ENCODE measurements around the gene LIPA. TPM values are rescaled to one million over a fixed set of nuclear protein-coding genes. Genes with fewer than 3 reads are reported as not detected.
"Not testable (repeated sequence)": the region's sequence is repeated elsewhere in the genome, so short reads cannot be mapped to it uniquely, and the experiment has no call there.

Gene LIPA
- total and polyA plus RNA-seq, 7 donors = 23.1 to 240 (median 35.3) TPM

DNA sequence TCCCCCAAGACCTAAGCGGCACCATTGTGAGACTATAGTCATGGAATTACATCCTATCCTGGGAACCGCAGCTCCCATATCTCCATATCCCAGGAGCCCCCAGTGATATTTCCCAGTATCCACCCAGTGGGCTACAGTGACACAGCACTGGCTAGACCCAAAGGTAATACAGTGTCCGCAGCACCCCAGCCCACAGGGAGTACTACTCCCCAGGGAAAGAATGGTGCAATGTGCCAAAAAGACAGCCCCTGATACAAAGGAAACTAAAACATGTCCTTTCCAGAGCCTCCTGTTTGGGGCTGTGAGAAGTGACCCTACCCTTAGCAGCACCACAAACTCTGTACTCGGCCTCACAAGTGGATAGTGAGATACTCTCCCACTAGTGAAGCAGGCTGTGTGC, 45.8 kb upstream of the LIPA start:
- Histone ChIP-seq H3K4me3 (no peak overlapping the region), H3K27ac (no peak overlapping the region), H3K9me3 (no peaks in the 10 kb centered on the region), H3K4me1 (peaks cover 0 to 32% (median 31%) of the 10 kb centered on the region in 4 donors), H3K36me3 (no peaks in the 10 kb centered on the region), H3K27me3 (no peaks in the 10 kb centered on the region)
- 96 to 98% methylated on average over 4 of the region's 4 CpGs for WGBS, 2 donors
- DNase-seq = no peak
- intact Hi-C loops (cut with DNase I) = no loop called here
- TF ChIP-seq POLR2A (IDR thresholded peaks at IDR 0.05) (no peak), CTCF (IDR thresholded peaks at IDR 0.05) (no peak), POLR2AphosphoS5 (IDR thresholded peaks at IDR 0.05) (no peak), EP300 (IDR thresholded peaks at IDR 0.05) (no peak)

DNA sequence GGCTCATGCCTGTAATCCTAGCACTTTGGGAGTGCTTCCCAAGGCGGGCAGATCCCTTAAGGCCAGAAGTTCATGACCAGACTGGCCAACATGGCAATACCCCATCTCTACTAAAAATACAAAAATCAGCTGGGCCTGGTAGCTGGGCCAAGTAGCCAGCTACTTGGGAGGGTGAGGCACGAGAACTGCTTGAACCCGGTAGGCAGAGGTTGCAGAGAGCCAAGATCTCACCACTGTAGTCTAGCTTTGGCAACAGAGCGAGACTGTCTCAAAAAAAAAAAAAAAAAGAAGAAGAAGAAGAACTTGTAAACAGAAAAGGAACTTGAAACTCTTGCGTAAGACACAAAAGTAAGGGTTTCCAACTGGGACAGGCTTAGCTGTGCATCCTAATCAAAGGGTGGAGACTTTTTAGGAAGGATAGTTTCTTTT, 44.7 kb upstream of the LIPA start:
- H3K36me3 ChIP-seq = no peaks in the 10 kb centered on the region
- intact Hi-C loops (cut with DNase I) = no loop called here
- TF ChIP-seq POLR2AphosphoS5 (IDR thresholded peaks at IDR 0.05) (peak in 2 of 4 donors; percentile 32 to 39), CTCF (IDR thresholded peaks at IDR 0.05) (no peak)
- peak overlapping the region; percentile 53 to 85 (median 76) for H3K27ac ChIP-seq
- H3K4me1 ChIP-seq = peaks cover 0 to 28% (median 25%) of the 10 kb centered on the region in 4 donors
- 65 to 83% methylated on average over 5 of the region's 5 CpGs for WGBS, 2 donors
- H3K9me3 ChIP-seq = no peaks in the 10 kb centered on the region
- no peak overlapping the region for H3K4me3 ChIP-seq
- no peak for DNase-seq
- no peaks in the 10 kb centered on the region for H3K27me3 ChIP-seq

GRCh38 chr10:89295597-89295996, 44.0 kb upstream of the LIPA start:
- Histone ChIP-seq H3K9me3 (no peaks in the 10 kb centered on the region), H3K36me3 (no peaks in the 10 kb centered on the region), H3K27ac (peak overlapping the region; percentile 53 to 85 (median 76)), H3K27me3 (no peaks in the 10 kb centered on the region), H3K4me3 (no peak overlapping the region), H3K4me1 (peaks cover 0 to 21% (median 20%) of the 10 kb centered on the region in 4 donors)
- intact Hi-C loops (cut with DNase I) = no loop called here
- 18 to 43% methylated on average over 1 of the region's 1 CpG for WGBS, 2 donors
- TF ChIP-seq CTCF (IDR thresholded peaks at IDR 0.05) (no peak), POLR2AphosphoS5 (IDR thresholded peaks at IDR 0.05) (peak in 3 of 4 donors; percentile 25 to 61 (median 60)), EP300 (IDR thresholded peaks at IDR 0.05) (peak in 1 of 4 donors; percentile 45), POLR2A (IDR thresholded peaks at IDR 0.05) (no peak)
- DNase-seq = no peak

- TF ChIP-seq POLR2AphosphoS5 (IDR thresholded peaks at IDR 0.05) (no peak), POLR2A (IDR thresholded peaks at IDR 0.05) (no peak)
- no peaks in the 10 kb centered on the region for H3K9me3 ChIP-seq
- peak overlapping the region in 3 of 4 donors; percentile 73 to 85 (median 78) for H3K27ac ChIP-seq
- 88 to 89% methylated on average over 3 of the region's 3 CpGs for WGBS, 2 donors
- no peaks in the 10 kb centered on the region for H3K36me3 ChIP-seq
- intact Hi-C loops (cut with DNase I) = no loop called here
- DNase-seq = no peak
- H3K4me3 ChIP-seq = no peak overlapping the region
- no peaks in the 10 kb centered on the region for H3K27me3 ChIP-seq
- H3K4me1 ChIP-seq = peaks cover 0 to 21% (median 20%) of the 10 kb centered on the region in 4 donors
Measured at GRCh38 chr10:89294721-89295239, 43.2 kb upstream of the LIPA start.

DNA sequence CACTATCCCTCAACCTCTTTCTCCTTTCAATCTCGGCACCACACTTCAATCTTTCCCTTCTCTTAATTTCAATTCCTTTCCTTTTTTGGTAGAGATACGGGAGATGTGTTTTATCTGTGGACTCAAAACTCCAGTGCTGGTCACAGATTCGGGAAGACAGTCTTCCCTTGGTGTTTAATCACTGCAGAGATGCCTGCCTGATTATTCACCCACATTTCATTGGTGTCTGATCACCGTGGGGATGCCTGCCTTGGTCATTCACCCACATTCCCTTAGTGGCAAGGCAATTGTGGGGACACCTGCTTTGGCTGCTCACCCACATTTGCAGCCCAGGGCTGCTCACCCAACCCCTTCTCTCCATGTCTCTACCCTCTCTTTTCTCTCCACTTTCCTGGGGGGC, 33.7 kb upstream of the LIPA start:
- H3K36me3 ChIP-seq; DNase-seq; intact Hi-C loops (cut with DNase I); H3K9me3 ChIP-seq; H3K27me3 ChIP-seq; H3K4me3 ChIP-seq: not testable (repeated sequence)
- Histone ChIP-seq H3K4me1 (peaks cover 0 to 34% (median 30%) of the 10 kb centered on the region in 4 donors), H3K27ac (peak overlapping the region; percentile 75 to 86 (median 79))
- WGBS, 2 donors = 80 to 82% methylated on average over 4 of the region's 4 CpGs

GRCh38 chr10:89284711-89285110, 33.1 kb upstream of the LIPA start:
- Histone ChIP-seq H3K27ac (peak overlapping the region; percentile 75 to 86 (median 79)), H3K4me1 (peaks cover 0 to 34% (median 30%) of the 10 kb centered on the region in 4 donors)
- H3K9me3 ChIP-seq; H3K36me3 ChIP-seq; H3K27me3 ChIP-seq; H3K4me3 ChIP-seq; DNase-seq; intact Hi-C loops (cut with DNase I): not testable (repeated sequence)
- WGBS, 2 donors = 89 to 94% methylated on average over 6 of the region's 6 CpGs
